Body of pancreas (tissue), 4 donors: ENCODE results near the gene C1GALT1. TPM values are rescaled to one million over a fixed set of nuclear protein-coding genes. Genes with fewer than 3 reads are reported as not detected.

Experiments
- ATAC-seq: fragments of 150-250 bp; one replicate; pipeline ENCODE4 v1.9.1; 2016
- DNase-seq, 4 donors: peaks; one replicate each; pipeline ENCODE4 v3.0.0-alpha.2; 2019
- H3K27ac ChIP-seq, 4 donors: fragments of 200-600 bp; sonication (generic); 1 replicate in 3 of 4; 2 replicates in 1 of 4; pipeline versions ENCODE4 v1.5.1 to v1.6.1; 2016 to 2019; ENCODE audit warnings: mild to moderate bottlenecking in 1 of 4, mixed read lengths in 1 of 4, moderate library complexity in 1 of 4
- H3K27me3 ChIP-seq, 2 donors: fragments of 200-600 bp; sonication (generic); one replicate each; pipeline ENCODE4 v1.6.0; 2016; ENCODE audit warnings: mild to moderate bottlenecking in 1 of 2
- H3K36me3 ChIP-seq, 2 donors: fragments of 200-600 bp; sonication (generic); replicated peaks in 1 of 2; 2 replicates each; pipeline ENCODE4 v1.5.1; 2016; ENCODE audit warnings: low read depth in 2 of 2; ENCODE audit not compliant: insufficient read depth in 1 of 2
- H3K4me1 ChIP-seq: fragments of 200-600 bp; sonication (generic); one replicate; pipeline ENCODE4 v1.6.0; 2016
- H3K4me3 ChIP-seq, 2 donors: fragments of 200-600 bp; sonication (generic); 1 replicate in 1 of 2; 2 replicates in 1 of 2; pipeline ENCODE4 v1.5.1; 2016 to 2019
- H3K9me3 ChIP-seq, 3 donors: fragments of 200-600 bp; sonication (generic); 1 replicate in 2 of 3; 2 replicates in 1 of 3; pipeline ENCODE4 v1.5.1; 2016
- CTCF ChIP-seq, 7 experiments: fragments of 450-650 bp in 4 of 7; fragments of 200-600 bp in 3 of 7; sonication (generic) in 3 of 7; IDR thresholded peaks; one replicate each; pipeline ENCODE4 v1.5.1; 2016 to 2019; ENCODE audit warnings: antibody characterized with exemption in 7 of 7
- POLR2A ChIP-seq, 3 donors: fragments of 450-650 bp; IDR thresholded peaks; one replicate each; pipeline ENCODE4 v1.6.1; 2016; ENCODE audit warnings: antibody characterized with exemption in 3 of 3, mild to moderate bottlenecking in 2 of 3
- WGBS, 2 donors: methylation state at CpG; one replicate each; pipeline ENCODE4 v1.1.5; 2017; 5-methylcytosine and 5-hydroxymethylcytosine counted together
- intact Hi-C: fragments of 100-400 bp; cut with DNase I; formaldehyde crosslinking; loops from one replicate; pipeline ENCODE4 v1.15.1; 2023
- total RNA-seq, 2 donors: library from RNA; depleted of rRNA; stranded (reverse); fragments of >200 nt; gene quantifications; one replicate each; pipeline ENCODE4 v1.1.0, GENCODE V29; 2016

Gene C1GALT1
- total RNA-seq, 2 donors from 2014 or later: 9.1 to 13.8 TPM

DNA sequence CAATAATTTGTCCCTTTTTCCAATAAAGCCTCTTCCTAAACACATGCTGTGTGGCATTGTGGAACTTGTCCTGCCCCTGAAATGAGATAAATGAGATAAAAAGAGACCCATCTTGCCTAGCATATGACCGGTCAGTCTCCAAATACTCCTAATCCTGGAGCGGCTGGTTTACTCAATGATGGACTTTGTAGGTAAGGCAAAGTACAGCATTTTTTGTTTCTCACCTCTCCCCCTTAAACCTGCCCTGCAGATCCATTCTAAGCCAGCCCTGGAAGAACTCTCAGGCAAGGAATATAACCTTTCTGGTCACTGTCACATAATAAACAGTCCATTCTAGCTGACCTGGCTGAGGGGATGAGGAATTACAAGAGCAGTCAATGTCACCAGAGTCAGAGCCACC, 110.7 kb downstream of the C1GALT1 start:
- H3K27ac ChIP-seq: no peak overlapping the region
- no peaks in the 10 kb centered on the region for H3K9me3 ChIP-seq
- no peaks in the 10 kb centered on the region for H3K36me3 ChIP-seq
- intact Hi-C loops: no loop called here
- H3K27me3 ChIP-seq: no peaks in the 10 kb centered on the region
- no peak for TF ChIP-seq CTCF (IDR thresholded peaks at IDR 0.05)
- no peak for TF ChIP-seq POLR2A (IDR thresholded peaks at IDR 0.05)
- no peaks in the 10 kb centered on the region for H3K4me1 ChIP-seq
- H3K4me3 ChIP-seq: no peak overlapping the region
- no peak for ATAC-seq
- 97% methylated on average over 2 of the region's 2 CpGs for WGBS, 2 donors
- DNase-seq: no peak

DNA sequence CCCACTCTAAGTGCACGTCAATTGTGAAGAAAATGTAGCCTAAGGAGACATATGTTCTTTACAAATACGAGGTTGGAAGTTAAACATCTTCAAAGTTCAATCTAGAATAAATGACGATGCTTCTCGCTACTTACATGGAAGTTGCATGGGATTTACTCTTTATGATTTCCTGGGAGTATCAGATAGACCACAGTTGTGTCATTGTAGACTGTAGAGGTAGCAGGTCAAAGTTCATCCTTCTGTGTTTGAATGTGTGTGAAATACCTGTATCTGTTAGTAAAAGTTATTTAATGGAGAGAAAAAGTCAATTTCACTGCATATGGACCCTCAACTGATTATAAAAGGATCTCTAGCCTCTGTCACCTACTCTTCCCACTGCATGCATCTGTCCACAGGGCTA, 112.6 kb downstream of the C1GALT1 start:
- ATAC-seq: no peak
- TF ChIP-seq POLR2A (IDR thresholded peaks at IDR 0.05): no peak
- no peak for TF ChIP-seq CTCF (IDR thresholded peaks at IDR 0.05)
- Histone ChIP-seq H3K27ac (no peak overlapping the region), H3K4me1 (no peaks in the 10 kb centered on the region), H3K36me3 (no peaks in the 10 kb centered on the region), H3K4me3 (no peak overlapping the region), H3K27me3 (no peaks in the 10 kb centered on the region), H3K9me3 (no peaks in the 10 kb centered on the region)
- intact Hi-C loops: no loop called here
- no peak for DNase-seq
- 77 to 78% methylated on average over 4 of the region's 4 CpGs for WGBS, 2 donors
